Spleen (tissue), 7 donors: Measurements from ENCODE around the gene IRAG1.

Experiments used
- POLR2A ChIP-seq, 3 donors: fragments of 450-650 bp; IDR thresholded peaks; one replicate each; pipeline ENCODE4 v1.5.1; 2017; ENCODE audit warnings: antibody characterized with exemption in 3 of 3, mild to moderate bottlenecking in 1 of 3
- TF ChIP-seq, protein P1 (sequence below), 11 experiments: fragments of 200-600 bp in 7 of 11; fragments of 450-650 bp in 4 of 11; sonication (generic) in 4 of 11; IDR thresholded peaks in 8 of 11; conservative IDR thresholded peaks in 3 of 11; 1 replicate in 7 of 11; 2 replicates in 4 of 11; pipeline versions ENCODE4 v1.4.0 to v1.8.0; 2016 to 2021; ENCODE audit warnings: antibody characterized with exemption in 11 of 11, inconsistent platforms in 4 of 11, mild to moderate bottlenecking in 1 of 11
- donor health status: DM: no; HTN: no; CAD: no; lungs with moderate emphysema.
- donor health status: DM: no; HTN: no; CAD: no.
- donor health status: DM: no; HTN: no; CAD: no.

DNA sequence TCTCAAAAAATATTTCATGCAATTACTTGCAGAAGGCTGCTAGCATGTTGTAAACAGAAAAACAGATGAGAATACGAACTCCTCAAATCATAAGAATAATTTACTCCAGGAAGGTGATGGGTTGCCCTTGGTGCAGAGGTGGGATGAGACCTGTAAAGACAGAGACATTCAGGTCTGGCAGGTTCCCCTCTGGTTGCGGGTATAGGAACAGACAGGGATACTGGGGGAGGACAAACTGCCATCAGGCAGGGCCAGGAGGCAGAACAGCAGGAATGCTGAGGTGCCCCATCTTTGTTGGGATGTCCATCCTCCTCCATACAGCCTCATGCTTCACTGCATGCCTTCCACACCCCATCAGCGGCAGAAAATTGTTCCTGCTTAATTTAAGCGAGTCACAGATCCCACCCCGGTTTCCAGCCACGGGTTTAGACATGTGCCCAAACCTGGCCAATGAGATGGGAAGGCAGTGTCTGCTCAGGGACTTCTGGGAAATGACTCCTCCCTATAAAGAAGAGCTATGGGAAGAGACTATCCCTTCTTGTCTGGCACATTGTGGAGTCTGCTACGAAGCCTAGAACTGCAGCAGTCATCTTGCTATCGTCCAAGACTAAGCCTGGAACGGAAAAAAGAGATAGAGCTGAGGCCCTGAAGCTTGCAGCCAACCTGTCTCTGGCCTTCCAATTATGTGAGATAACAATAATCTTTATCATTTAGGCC is 23.1 kb upstream of the IRAG1 start:
- no peak for TF ChIP-seq POLR2A (IDR thresholded peaks at IDR 0.05)
- TF ChIP-seq, protein P1, sequence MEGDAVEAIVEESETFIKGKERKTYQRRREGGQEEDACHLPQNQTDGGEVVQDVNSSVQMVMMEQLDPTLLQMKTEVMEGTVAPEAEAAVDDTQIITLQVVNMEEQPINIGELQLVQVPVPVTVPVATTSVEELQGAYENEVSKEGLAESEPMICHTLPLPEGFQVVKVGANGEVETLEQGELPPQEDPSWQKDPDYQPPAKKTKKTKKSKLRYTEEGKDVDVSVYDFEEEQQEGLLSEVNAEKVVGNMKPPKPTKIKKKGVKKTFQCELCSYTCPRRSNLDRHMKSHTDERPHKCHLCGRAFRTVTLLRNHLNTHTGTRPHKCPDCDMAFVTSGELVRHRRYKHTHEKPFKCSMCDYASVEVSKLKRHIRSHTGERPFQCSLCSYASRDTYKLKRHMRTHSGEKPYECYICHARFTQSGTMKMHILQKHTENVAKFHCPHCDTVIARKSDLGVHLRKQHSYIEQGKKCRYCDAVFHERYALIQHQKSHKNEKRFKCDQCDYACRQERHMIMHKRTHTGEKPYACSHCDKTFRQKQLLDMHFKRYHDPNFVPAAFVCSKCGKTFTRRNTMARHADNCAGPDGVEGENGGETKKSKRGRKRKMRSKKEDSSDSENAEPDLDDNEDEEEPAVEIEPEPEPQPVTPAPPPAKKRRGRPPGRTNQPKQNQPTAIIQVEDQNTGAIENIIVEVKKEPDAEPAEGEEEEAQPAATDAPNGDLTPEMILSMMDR (IDR thresholded peaks at IDR 0.05 in 8 of 11, conservative IDR thresholded peaks at IDR 0.05 in 3 of 11): no peak
